ENCODE results near the gene TRABD2B. TPM values are rescaled to one million over a fixed set of nuclear protein-coding genes. Genes with fewer than 3 reads are reported as not detected.

TRABD2B gene
- total and polyA plus RNA-seq, 2 donors (not counting 3 experiments of a cell fraction or from before 2014, with no cell fraction given), result not detected

DNA sequence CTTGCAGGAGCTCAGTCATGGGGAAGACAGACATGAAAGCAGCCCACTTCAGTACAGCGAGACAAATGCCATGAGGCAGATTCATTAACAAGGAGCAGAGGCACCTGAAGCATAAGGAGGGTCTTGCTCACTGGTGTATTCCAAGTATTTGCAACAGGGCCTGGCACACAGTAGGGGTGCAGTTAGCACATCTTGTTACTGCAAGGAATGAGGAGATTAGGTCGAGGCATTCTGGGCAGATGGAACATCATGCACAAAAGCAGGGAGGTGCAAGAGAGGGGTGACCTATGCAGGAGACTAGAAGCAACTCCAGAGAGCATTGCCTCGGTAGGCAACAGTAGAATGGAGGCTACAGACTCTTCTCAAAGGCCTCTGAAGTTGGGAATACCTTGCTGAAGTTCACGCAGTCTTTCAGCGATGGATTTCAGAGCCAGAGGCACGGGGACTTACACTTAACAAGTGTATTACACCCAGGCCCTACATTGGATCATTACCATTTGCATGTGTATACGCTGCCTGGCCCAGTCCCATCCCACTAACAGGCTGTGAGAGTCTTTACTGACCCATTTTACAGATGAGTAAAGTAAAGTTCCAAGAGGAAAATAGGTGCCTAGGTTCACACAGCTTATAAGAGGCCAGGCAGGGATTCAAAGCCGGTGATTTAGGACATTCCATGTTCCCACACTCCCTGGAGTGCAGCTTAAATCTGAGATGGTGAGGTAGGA lies 82.1 kb downstream of the TRABD2B start:
- Histone ChIP-seq H3K9me1 (replicated peaks; ENCODE audit: control insufficient read depth, extremely low read depth, insufficient read depth, low read length) (no peaks in the 10 kb centered on the region), H3K4me1 (ENCODE audit: control insufficient read depth, extremely low read depth, insufficient read depth, low read length) (peaks cover 11% of the 10 kb centered on the region), H4K20me1 (replicated peaks; ENCODE audit: control insufficient read depth, extremely low read depth, insufficient read depth, low read length) (no peaks in the 10 kb centered on the region), H3K27me3 (ENCODE audit: control insufficient read depth in 2 of 2, insufficient read depth in 2 of 2, low read length in 2 of 2) (no peaks in the 10 kb centered on the region), H2AFZ (ENCODE audit: low read depth, low read length) (no peak overlapping the region), H3K9ac (replicated peaks; ENCODE audit: extremely low read depth, insufficient read depth, low read length) (no peak overlapping the region), H3K4me2 (ENCODE audit: insufficient read depth, low read length) (no peak overlapping the region), H3K36me3 (ENCODE audit: control insufficient read depth in 2 of 2, extremely low read depth in 1 of 2, insufficient read depth in 2 of 2, low read length in 2 of 2) (no peaks in the 10 kb centered on the region), H3K4me3 (replicated peaks in 1 of 3; ENCODE audit: insufficient read depth in 1 of 3, low read depth in 1 of 3, low read length in 3 of 3) (no peak overlapping the region), H3K27ac (ENCODE audit: insufficient read depth, low read depth, low read length) (no peak overlapping the region), H3K9me3 (replicated peaks; ENCODE audit: control insufficient read depth, insufficient read depth, low read length) (no peaks in the 10 kb centered on the region), H3K79me2 (ENCODE audit: control insufficient read depth, insufficient read depth, low read length) (no peaks in the 10 kb centered on the region)
- no peak for FAIRE-seq
- dilution Hi-C loops (cut with MboI; ENCODE audit: extremely low pct_ligation_motif_present, low sequenced_read_pairs), result no loop called here
- no peak for DNase-seq (ENCODE audit: low read depth, low spot score)
- no TSS peak for BruUV-seq (replicated peaks)
- ChIA-PET POLR2A (no interaction called here), CTCF (no interaction called here)
- TF ChIP-seq FOS (IDR thresholded peaks at IDR 0.05; ENCODE audit: borderline replicate concordance, insufficient read depth, low read length) (no peak), POLR2AphosphoS5 (IDR thresholded peaks at IDR 0.05; ENCODE audit: insufficient read depth, low read depth, low read length) (no peak), JUN (IDR thresholded peaks at IDR 0.05; ENCODE audit: borderline replicate concordance, insufficient read depth, insufficient read length, low read depth) (no peak), POLR2A (IDR thresholded peaks at IDR 0.05; ENCODE audit: low read depth, low read length) (no peak), GATA2 (IDR thresholded peaks at IDR 0.05; ENCODE audit: insufficient read depth, insufficient read length, low read depth, low read length) (no peak), EZH2 (IDR thresholded peaks at IDR 0.05; ENCODE audit: borderline replicate concordance, low read depth, low read length, severe bottlenecking) (no peak), MYC (IDR thresholded peaks at IDR 0.05; ENCODE audit: low read depth, low read length) (no peak)
- TF ChIP-seq, protein P1, sequence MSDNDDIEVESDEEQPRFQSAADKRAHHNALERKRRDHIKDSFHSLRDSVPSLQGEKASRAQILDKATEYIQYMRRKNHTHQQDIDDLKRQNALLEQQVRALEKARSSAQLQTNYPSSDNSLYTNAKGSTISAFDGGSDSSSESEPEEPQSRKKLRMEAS (IDR thresholded peaks at IDR 0.05; ENCODE audit: insufficient read depth, insufficient read length), result no peak
- TF ChIP-seq, protein P2, sequence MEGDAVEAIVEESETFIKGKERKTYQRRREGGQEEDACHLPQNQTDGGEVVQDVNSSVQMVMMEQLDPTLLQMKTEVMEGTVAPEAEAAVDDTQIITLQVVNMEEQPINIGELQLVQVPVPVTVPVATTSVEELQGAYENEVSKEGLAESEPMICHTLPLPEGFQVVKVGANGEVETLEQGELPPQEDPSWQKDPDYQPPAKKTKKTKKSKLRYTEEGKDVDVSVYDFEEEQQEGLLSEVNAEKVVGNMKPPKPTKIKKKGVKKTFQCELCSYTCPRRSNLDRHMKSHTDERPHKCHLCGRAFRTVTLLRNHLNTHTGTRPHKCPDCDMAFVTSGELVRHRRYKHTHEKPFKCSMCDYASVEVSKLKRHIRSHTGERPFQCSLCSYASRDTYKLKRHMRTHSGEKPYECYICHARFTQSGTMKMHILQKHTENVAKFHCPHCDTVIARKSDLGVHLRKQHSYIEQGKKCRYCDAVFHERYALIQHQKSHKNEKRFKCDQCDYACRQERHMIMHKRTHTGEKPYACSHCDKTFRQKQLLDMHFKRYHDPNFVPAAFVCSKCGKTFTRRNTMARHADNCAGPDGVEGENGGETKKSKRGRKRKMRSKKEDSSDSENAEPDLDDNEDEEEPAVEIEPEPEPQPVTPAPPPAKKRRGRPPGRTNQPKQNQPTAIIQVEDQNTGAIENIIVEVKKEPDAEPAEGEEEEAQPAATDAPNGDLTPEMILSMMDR (IDR thresholded peaks at IDR 0.05; ENCODE audit: extremely low read depth in 1 of 2, insufficient read depth in 1 of 2, low read depth in 1 of 2, low read length in 2 of 2), result no peak
- intact Hi-C loops (cut with micrococcal nuclease), result no loop called here
